NB4 (cell line): ENCODE measurements around the gene CPA5.

Experiments
- CTCF ChIP-seq: IDR thresholded peaks from one replicate; pipeline ENCODE4 v1.5.1; 2012; ENCODE audit warnings: low read depth, low read length
- POLR2A ChIP-seq: IDR thresholded peaks from 2 replicates; pipeline ENCODE4 v1.6.1; 2011; ENCODE audit warnings: mild to moderate bottlenecking; ENCODE audit not compliant: insufficient read length; ENCODE audit errors: extremely low read depth

- TF ChIP-seq CTCF (no peak), POLR2A (no peak)
Measured at GRCh38 chr7:130369831-130370550, 25.4 kb downstream of the CPA5 start.
